ENCODE measurements around the gene SRD5A1.

The SRD5A1 gene

DNA sequence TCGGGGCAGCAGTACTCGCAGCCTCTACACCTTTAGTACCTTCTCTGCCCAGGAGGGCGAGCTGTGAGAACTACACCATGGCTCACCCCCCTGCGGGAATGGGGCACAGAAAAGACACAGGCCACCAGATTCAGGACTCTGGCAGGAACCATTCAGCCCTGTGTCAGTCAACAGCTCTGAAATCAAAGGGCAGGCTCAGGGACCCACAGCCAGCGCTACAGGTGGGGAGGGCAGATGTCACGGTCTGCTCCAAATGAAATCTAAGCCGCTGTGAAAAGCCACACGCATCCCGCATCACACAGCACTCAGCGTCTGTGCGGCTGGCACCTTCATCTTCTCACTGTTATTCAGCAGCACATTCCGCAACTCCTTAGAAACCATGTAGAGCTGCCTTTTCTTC, 28.3 kb upstream of the SRD5A1 start:
- no peak for DNase-seq

DNA sequence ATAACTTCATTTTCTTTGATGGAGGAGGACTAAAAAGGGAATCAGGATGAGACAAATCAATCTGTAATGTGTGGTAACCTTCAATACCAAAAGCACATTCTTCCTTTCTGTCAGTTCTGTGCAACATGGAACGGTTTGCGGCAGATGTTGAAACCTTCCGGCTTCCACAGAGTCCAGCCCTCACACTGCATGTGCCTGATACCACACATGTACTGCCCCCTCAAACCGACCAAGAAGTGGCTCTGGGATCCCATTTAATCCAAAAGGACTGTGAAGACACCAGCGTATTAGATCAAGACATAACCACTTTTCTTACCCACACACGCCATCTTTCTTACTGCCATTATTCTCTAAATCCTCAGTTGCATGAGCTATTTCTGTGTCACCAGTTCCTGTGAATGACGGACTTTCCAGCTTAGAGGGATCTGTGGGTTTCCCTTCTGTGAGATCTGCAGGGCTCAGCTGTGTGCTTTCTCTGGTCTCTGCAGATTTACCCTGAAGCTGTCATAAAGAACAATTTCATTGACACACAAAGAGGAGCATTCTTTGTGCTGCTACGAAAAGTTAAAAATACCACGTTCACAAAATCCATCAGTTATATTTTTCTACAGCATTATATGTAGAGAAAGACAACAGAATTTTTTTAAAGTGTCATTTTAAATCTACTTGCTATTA, 26.2 kb upstream of the SRD5A1 start:
- no peak for DNase-seq

DNA sequence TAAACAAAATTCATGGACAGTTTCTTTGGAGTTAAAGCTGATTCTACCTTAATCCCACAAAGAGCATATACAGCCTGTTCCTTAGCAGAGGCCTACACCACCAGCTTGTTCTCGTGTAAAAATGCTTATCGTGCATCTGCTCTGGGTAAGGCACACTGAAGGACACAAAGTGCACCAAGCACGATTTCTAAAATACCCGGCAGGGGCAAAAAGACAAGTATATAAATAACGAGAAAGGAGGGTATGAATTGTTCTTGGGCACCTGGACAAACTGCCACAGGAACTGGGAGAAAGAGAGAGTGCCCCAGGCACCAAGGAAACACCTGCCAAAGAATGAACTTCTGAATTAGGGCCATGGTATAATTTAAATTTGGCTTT, 25.7 kb upstream of the SRD5A1 start:
- DNase-seq: no peak

GRCh38 chr5:6608016-6608415, 25.2 kb upstream of the SRD5A1 start:
- DNase-seq: no peak

GRCh38 chr5:6611334-6612256, 21.6 kb upstream of the SRD5A1 start:
- DNase-seq: no peak

DNA sequence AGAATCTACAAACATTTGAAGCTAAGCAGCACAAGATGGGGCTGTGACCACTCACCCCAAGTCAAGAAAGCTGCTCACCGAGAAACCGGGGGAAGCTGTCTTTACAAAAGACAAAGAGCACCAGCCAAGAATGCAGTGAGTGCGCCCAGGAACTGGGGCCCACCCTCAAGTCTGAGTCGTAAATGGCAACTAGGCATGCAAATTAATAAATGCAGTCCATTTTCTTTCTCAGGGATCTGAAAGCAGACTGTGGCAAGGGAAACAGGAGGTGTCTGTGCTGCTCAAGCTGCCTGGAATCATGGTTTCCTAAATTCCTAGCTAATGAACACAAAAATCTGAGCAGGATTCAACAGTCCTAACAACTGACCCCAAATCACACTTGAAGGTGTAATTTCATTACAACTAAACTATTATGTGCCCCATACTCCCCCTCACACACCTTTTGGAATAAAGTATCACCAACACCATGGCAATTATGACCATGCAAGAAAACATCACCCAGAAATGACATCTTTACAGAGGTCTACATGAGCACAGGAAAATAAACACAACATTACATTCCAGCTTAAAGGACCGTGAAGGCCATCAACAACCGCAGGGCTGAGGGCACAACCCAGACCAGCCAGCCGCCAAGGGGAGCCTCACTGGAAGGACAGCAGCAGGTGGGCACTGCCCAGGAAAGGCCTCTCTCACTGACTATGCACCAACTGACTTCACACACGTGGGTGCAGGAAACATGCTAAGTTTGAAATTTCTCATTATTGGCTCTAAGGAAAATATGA, 18.0 kb upstream of the SRD5A1 start:
- DNase-seq: no peak

- DNase-seq: no peak
Observed at GRCh38 chr5:6616632-6617031, 16.6 kb upstream of the SRD5A1 start.

- DNase-seq: no peak
Observed at GRCh38 chr5:6623228-6623627, 10.0 kb upstream of the SRD5A1 start.

DNA sequence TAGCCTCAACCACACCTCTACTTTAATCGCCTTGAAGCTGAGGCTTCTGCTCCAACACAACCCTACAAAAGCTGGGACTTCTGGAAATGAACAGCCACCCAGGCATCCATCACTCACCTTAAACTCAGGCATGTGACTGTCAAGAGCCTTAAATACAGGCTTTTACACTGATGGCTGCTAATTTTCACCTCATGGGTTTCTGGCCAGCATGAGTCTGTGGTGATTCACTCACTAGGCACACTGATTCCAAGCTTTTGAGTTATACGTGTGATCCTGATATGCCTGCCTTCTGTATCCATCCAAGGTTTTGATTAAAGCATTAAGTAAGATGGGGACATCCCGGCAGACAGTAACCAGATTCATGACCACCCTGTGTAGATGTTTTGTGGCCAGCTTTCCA, 9.3 kb upstream of the SRD5A1 start:
- DNase-seq: no peak

- DNase-seq: no peak
Observed at GRCh38 chr5:6626508-6626907, 6.7 kb upstream of the SRD5A1 start.

- DNase-seq: no peak
Observed at GRCh38 chr5:6631441-6631840, 1.8 kb upstream of the SRD5A1 start.

DNA sequence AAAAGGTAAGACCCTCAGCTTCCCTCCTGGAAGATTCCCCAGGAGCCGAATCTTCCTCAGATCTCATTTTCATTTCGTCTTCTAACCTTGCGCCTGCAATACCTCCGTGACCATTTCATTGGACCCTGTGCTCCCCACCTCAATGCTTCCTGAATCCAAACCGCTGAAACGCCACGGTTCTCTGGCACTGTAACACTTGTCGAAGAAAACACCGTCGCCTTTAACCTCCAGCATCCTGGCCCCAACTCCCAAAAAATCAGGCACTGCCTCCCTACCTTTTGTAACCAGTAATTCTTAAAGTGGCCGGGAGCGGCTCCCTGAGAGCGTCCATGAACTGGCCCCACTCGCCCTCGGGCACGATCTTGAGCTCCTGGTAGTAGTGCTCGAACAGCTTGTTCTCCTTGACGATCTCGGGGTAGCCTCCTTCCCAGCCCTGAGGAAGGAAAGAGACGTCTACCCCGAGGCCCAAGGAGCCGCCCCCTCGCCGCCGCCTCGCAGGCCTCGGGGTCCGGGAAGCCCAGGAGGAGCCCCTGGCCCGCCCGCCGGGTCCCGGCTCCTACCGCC, 834 bp upstream of the SRD5A1 start:
- DNase-seq: peak; percentile 59

DNA sequence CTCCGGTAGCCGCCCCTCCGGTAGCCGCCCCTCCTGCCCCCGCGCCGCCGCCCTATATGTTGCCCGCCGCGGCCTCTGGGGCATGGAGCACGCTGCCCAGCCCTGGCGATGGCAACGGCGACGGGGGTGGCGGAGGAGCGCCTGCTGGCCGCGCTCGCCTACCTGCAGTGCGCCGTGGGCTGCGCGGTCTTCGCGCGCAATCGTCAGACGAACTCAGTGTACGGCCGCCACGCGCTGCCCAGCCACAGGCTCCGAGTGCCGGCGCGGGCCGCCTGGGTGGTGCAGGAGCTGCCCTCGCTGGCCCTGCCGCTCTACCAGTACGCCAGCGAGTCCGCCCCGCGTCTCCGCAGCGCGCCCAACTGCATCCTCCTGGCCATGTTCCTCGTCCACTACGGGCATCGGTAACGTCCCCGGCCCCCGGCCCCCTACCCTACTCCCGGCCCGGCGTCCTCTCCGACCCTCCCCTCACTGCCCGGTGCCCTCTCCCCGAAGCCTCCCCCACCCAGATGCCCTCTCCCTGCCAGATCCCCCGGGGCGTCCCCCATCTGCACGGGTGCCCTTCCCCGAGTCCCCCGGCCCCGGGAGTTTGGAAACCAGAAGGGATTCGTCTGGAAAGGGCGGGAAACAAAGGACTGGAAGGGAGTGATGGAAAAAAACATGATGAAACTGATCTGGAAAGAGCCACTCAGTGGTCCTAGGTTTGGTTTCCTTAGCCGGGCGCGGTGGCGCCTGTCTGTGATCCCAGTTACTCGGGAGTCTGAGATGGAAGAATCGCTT, 417 bp downstream of the SRD5A1 start:
- peak; percentile 29 for DNase-seq

- DNase-seq: peak; percentile 59
Observed at GRCh38 chr5:6634306-6634705, 1.1 kb downstream of the SRD5A1 start.

GRCh38 chr5:6634788-6635430, 1.7 kb downstream of the SRD5A1 start:
- no peak for DNase-seq

DNA sequence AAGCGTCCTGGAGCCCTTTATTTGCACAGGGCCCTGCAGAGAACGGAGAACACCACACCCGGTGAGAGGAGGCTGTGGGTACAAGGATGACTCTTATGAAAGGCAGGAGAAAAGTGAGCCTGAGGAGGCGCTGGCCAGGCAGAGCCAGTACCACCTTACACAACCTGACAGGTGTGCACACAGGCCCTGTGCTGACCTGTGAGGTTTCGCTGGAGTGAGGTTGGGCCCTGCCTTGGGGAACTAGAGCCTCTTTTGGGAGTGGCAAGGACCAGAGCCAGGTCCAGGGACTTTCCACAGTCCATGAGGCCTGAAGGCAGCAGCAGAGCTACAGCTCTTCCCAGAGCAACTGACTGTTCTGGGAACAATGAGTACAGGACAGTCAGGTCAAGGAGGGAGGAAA, 3.1 kb downstream of the SRD5A1 start:
- no peak for DNase-seq

DNA sequence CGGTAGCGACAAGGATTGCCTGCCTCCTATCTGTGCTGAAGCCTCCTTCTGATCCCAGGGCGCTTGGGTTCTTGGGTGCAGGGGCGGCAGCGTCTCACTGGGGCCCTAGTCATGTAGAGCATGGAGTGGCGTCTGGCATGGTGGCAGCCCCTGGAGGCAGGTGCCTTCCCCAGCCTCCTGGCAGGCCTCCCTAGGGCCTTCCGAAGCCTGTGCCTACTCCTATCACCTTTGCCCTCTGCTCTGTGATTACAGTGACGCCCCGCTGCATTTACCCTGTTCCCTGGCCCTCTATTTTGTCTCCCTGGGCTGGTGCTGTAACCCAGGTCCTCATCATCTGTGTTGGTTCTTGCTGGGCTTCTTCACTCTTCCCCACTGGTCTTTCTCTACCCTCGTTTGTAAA, 3.8 kb downstream of the SRD5A1 start:
- DNase-seq: no peak

GRCh38 chr5:6637590-6637989, 4.3 kb downstream of the SRD5A1 start:
- no peak for DNase-seq

- no peak for DNase-seq
Observed at GRCh38 chr5:6638236-6638635, 5.0 kb downstream of the SRD5A1 start.

GRCh38 chr5:6642655-6643054, 9.4 kb downstream of the SRD5A1 start:
- DNase-seq: no peak

- DNase-seq: no peak
Observed at GRCh38 chr5:6644794-6645241, 11.6 kb downstream of the SRD5A1 start.

Data from hematopoietic multipotent progenitor cell treated with erythropoietin and hydrocortisone succinate and interleukin-3 and kit ligand, for 6 days (in vitro differentiated cells).